GM21526 (cell line): ENCODE measurements around the gene KIZ.
"Not testable (repeated sequence)": the region's sequence is repeated elsewhere in the genome, so short reads cannot be mapped to it uniquely, and the experiment has no call there.

Experiments used
- ATAC-seq: cut with Tn5 transposase; IDR thresholded peaks from one replicate; pipeline ENCODE4 v1.9.1; 2021; ENCODE audit warnings: moderate library complexity; ENCODE audit not compliant: unreplicated experiment, low FRiP score

Gene KIZ

DNA sequence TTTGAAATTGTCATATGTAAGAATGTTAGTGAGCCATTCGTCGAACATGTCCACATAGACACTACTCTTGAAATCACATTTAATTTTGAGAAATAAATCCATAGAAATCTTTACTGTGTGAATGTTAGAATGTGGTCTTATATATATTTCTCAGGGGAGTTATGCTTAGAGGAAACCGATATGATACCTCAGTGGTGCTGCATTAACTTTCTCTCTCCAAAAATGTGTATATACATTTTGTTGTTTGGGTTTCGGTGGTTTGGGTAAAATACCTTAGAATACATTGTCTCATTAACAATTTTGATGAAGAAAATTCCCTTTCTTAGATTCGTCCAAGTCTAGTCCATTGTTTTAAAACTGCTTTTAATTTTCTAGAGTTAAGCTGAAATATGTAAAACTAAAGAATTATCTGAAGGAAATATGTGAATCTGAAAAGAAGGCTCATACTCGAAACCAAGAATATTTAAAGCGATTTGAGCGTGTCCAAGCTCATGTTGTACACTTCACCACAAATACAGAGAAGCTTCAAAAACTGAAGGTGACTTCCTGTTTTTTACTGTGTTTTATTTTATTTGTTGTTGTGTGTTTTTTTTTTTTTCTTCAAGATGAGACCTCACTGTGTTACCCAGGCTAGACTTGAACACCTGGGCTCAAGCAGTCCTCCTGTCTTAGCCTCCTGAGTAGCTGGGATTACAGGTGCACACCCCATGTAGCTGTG lies 10.3 kb downstream of the KIZ start:
- no peak for ATAC-seq

DNA sequence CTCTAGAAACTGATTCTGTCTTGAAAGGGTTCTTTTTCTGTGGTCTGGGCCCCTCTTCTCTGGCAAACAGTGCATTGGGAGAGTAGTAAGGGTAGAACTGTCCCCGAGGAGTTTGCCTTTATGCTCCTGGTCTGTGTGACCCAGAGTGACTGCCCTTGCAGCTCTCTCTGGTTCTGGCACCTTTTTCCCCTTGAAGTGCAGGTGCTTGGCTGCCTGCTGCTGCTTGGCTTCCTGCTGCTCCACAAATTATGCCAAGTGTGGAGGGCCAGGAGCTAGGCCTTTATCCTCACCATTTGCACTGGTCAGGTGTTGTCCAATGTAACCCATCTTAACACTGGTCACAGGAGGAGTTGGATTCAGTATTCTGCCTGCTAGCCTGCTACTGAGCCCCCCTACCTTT lies 11.2 kb downstream of the KIZ start:
- ATAC-seq, result no peak

DNA sequence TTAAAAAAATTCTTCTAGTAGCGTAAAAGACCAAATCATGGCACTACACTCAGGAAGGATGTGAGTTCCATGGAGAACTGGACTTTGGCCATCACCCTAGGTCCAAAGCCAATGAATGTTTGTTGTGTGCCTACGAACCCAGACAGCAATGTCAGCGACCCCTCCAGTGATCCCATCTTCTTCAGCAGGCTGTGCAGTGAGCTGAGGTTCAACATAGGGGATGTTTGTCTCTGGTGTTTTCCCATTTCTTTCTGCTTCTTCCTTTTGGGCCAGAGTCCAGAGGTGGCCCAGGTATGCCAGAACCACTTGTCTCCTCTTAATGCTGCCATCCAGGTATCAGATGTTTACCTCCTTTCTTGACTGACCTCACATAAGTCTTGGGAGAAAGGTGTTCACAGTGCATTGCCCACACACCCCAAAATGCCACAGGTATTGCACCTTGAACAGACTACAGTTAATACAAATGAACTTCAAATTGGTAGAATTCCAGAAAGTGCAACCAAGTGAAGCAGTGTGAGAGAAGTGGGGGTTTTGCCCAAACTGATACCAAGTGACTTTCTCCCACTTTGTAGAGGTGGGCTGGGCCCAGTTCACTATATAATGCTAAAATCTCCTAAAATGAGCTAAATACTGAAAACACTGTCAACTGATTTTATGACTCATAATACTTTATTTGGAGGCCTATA lies 14.1 kb downstream of the KIZ start:
- no peak for ATAC-seq

DNA sequence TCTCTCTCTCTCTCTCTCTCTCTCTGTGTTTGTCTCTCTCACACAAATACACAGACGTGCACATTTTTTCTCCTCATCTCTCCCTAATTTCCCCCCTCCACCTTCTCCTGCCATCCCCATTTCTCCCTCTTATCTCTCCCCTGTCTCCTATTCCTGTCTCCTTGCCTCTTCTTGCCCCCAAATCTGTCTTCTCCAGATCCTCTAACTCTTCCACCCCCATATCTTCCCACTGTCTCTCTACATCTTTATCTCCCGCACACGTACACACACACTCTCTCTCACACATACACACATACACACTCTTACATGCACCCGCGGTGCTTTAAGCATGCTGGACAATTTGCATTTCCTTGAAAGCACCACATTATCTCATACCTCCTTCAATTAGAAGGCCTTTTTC lies 15.9 kb downstream of the KIZ start:
- no peak for ATAC-seq

DNA sequence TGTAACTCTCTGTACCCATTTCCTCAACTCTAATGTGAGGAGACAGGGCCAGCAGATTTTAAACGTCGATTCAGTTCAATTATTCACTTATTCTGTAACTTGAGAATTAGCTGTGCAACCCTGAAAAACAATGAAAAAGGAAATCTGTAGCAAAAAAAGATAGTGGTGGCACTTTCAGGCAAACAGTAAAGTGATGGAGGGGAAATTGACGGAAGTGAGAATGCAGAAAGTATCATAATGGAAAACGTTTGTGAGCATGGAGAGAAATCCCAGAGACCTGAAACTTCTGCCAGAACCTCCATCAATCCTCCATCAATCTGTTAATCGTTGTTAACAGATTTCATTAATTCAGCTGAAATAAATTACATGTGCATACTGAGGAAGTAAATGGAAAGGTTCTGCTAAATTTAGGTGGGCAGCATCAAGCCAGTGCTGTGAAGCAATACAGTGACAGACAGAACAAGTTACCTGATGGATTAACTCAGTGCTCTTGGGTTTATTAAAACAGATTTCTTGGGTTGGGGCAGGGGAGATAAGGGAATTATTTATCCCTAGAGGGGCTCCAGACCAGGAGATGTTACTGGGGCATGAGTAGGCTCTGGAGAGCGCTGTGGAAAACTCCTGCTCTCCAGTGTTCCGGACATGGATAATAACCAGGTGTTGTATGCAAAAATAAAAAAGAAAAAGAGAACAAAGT lies 17.5 kb downstream of the KIZ start:
- ATAC-seq, result no peak

DNA sequence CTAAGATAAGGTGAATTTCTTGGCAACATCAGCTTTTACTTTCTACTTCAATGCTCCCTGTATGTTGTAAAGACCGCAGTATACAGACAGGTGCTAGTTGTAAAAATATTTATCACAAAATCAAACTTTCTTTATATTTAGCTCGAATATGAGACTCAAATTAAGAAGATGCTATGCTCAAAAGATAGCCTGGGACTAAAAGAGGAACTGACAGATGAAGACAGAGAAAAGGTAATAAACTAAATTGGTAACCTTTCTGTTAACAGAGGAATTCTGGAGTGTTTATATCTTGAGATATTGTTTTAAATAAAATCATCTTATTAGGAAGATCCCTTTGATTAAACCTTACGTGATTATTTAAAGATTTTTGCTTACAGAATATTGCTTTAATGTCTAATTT lies 19.5 kb downstream of the KIZ start:
- no peak for ATAC-seq

DNA sequence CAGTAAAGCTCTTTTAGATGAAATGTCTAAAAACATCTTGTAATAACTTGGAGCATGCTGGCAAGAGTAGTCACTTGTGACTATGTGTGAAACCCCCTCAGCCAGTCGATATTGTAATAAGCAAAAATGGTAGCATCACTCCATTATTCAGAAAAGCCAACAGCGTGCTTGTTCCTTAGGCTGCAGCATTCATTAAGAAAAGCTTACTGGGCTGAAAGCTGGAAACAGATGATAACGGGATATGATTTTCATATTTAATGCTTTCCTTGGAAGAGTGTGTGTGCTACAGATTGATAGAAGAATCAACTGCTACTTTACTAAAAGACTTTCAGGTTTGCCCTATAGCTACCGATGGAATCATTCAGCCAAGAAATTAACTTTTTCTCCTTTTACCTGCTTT lies 20.3 kb downstream of the KIZ start:
- no peak for ATAC-seq

DNA sequence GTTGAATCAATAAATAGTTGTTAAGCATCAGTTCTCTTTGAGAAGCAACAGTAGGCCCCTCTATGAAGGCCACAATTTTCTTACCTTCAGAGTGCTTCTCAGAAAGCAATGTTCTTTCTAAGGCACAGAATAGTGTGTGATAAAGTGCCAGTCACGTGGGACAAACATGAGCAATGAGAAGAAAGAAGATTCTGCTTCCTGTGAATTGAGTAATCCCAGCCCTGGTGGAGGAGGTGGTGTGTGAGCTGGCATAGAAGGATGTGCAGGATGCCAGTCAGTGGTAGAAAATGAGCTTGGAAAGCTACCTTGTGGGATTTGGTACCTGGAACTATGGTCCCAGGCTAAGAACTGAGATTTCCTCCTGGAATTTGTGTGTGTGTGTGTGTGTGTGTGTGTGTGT lies 21.7 kb downstream of the KIZ start:
- no peak for ATAC-seq

DNA sequence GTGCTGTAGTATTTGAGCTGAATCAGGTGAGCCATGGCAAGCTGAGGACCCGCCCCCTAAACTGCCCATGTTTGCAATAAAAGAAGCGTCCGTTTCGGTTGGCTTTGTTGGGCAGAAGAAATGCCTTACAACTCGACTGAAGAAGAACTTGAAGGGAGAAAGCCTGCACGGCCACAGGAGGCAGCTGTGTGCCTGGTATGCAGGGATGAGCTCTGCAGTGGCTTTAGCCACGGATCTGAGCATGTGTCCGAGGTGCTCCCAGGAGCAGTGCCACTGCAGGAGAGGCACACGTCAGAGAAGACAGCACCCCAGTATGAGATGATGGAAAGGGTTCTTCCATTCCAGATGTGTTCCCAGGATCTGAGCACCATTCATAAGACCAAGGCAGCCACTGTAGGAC lies 23.5 kb downstream of the KIZ start:
- no peak for ATAC-seq

DNA sequence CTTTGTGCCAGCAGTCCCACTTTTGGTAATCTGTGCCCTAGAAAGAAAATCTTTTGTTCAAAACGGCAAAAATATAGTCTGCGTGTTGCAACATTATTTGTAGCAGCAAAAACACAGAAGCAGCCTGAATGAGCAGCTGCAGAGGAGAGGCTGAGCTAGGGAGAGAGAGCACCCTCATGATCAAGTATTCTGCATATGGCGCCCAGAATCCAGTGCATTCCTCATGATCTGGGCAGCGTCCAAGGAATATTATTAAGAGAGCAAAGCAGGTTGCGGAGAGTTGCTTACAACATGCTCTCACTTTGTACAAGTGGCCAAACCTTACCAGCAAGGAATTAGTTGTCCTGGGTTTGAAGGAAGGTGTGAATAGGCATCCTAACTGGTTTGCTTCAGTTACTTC lies 25.9 kb downstream of the KIZ start:
- no peak for ATAC-seq

DNA sequence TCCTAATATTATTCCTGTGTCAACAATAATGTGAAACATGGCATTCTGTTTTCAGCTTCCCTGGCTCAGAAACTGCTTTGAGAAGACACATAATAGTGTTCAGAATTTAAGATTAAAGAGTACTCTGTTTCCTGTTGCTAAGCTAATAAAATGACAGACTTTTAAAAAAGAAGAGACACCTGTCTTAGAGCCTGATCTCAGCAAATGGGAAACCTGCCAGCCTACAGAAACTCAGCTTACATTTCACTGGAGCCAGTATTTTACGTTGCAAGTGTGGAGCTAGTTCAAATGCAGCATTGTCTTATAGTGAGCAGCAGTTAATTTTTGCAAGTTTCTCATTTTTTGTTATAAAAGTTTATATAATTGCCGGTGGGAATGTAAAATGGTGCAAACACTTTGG lies 28.8 kb downstream of the KIZ start:
- no peak for ATAC-seq

DNA sequence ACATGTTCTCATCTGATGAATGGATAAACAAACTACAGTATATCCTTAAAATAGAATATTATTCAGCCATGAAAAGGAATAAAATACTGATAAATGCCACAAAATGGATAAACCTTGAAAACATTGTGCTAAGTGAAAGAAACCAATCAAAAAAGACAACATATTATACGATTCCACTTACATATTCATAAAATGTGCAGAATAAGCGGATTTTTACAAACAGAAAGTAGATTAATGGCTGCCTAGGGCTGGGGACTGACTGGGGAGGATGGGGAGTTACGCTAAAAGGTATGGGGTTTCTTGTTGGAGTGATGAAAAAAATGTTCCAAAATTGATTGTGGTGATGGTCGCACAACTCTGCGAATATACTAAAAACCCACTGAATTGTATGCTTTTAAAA lies 29.4 kb downstream of the KIZ start:
- no peak for ATAC-seq

DNA sequence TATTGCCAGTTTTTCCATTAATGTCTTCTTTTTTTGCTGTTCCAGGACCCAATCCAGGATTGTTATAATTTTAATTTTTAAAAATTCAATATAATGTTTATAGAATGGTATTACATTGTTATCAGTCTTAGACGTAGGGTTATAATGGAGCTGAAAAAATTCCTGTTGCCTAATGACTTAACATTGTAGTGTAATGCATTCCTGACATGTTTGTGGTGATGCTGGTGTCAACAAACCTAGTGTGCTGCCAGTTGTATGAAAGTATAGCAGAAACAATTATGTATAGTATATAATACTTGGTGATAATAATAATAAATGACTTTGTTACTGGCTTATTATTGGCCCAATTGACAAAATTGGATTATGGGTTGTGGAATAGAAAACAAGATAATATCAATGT lies 30.4 kb downstream of the KIZ start:
- no peak for ATAC-seq

DNA sequence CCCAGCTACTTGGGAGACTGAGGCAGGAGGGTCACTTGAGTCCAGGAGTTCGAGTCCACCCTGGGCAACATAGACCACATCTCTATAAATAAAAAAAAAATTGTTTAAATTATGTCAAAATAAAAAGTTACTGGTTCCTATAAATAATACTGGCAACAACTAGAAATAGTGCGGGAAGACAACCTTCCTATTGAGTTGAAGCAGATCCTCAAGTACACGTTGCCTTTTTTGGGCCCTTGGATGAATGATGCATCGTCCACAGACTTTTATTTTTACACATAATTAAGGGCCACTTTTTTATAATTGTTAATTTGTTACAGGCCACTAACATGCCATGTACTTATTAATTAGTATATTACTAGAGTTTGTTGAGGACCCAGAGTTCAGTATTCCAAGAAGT lies 31.1 kb downstream of the KIZ start:
- no peak for ATAC-seq

DNA sequence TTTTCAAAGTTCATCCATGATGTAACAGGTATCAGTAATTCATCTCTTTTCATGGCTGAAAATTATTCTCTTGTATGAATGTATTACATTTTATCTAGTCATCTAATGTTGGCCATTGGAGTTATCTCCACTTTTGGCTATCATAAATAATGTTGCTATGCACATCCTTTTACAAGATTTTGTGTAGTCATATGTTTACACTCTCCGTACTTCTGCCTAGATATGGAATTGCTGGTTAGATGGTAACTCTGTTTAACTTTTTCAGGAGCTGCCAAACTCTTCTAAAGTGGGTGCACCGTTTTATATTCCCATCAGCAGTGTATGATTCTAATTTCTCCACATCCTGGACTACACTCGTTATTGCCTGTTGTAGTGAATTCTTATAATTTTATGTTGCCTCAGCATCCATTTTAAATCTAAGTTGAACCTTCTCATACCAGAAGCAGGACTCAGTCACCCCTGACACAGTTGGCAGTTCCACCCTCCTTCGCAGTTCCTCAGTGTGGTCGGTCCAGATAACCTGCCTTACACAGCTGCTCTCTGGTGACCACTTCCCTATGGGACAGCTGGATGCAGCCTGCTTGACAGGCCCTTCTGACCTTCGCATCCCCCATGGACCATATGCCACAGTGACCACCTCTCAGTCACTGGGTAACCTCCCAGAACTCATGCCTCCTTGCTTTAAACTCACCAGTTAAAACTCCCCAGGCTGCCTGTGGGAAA lies 33.9 kb downstream of the KIZ start:
- no peak for ATAC-seq

DNA sequence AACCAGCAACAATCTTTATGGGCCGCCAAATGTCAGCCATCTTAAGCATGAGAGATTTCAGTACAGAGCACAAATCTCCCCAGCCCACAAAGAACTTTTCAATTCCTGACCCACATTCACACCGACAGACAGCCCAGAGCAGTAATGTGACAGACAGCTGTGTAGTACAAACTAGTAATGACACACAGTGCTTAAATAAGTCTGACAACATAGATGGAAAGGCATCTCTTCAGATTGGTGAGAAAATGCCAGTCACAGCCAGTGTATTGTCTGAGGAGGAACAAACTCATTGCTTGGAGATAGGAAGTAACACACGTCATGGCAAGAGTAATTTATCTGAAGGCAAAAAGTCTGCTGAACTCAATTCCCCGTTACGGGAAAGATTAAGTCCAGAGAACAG lies 36.0 kb downstream of the KIZ start:
- no peak for ATAC-seq

DNA sequence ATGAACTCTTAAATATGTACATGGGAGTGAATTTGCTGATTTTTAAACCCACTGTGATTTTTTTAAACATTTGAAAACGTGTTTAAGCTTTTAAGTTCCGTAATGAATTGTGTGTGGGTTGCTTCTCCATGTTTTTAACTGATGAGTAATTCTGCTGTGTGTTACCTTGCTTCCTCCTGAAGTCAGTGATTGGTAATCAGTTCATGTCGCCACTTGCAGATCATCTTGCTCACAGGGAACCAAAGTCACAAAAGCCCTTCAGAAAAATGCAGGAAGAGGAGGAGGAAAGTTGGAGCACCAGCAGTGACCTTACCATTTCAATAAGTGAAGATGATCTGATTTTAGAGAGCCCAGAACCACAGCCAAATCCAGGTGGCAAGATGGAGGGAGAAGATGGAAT lies 36.7 kb downstream of the KIZ start:
- no peak for ATAC-seq

DNA sequence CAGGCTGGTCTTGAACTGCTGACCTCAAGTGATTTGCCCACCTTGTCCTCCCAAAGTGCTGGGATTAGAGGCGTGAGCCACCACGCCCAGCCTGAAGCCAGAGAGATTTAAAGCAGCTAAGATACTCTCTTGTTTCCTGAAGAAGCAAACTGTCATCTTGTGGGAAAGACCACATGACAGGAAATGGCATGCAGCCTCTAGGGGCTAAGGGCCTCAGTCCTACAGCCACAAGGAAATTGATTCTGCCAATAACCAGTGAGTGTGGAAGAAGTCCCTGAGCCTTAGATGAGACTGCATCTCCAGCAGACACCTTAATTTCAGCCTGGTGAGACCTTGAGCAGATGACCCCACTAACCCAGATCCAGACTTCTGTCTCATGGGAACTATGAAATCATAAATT lies 40.9 kb downstream of the KIZ start:
- ATAC-seq, result no peak

DNA sequence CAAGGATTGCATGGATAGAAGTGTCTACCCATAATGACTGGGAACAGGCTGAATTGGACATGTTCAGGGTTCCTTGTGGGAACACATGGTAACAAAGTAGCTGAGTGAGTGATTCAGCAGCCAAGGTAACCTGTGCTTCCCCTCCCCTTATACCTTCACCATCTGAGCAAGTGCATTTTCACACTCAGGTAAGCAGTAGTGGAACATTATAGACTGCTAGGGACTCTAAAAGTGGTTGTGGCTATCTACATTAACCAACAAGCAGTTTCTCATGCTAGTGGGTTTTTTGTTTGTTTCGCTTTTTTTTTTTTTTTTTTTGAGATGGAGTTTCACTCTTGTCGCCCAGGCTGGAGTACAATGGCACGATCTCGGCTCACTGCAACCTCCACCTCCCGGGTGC lies 41.4 kb downstream of the KIZ start:
- no peak for ATAC-seq

DNA sequence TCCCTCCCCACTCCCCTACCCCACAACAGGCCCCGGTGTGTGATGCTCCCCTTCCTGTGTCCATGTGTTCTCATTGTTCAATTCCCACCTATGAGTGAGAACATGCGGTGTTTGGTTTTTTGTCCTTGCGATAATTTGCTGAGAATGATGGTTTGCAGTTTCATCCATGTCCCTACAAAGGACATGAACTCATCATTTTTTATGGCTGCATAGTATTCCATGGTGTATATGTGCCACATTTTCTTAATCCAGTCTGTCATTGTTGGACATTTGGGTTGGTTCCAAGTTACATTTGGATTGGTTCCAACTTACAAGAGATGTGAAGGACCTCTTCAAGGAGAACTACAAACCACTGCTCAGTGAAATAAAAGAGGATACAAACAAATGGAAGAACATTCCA lies 42.2 kb downstream of the KIZ start:
- ATAC-seq, result not testable (repeated sequence)

DNA sequence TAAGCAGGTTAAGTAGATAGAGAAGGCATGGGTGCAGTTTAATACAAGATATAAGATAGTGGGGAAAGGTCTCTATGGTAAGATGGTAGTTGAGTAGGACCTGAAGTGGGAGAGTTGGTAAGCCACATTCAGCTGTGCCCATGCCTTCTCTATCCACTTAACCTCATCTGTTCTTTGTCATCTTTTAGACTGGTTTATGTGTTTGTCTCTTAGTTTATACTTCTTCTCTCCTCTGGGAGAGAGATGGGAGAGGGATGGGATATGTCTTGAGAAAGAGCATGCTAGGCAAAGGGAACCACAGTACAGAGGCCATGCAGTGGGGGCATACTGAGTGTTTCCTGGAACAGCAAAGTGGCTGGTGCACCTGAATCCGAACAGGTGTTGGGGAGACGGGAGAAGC lies 46.7 kb downstream of the KIZ start:
- no peak for ATAC-seq
